Peyer's patch (tissue), 4 donors: ENCODE measurements around the gene UNC5B.

Experiments used
- CTCF ChIP-seq, 6 experiments: fragments of 450-650 bp in 4 of 6; fragments of 200-600 bp in 2 of 6; sonication (generic) in 1 of 6; IDR thresholded peaks; one replicate each; pipeline ENCODE4 v1.5.1; 2017 to 2019; ENCODE audit warnings: antibody characterized with exemption in 6 of 6, mild to moderate bottlenecking in 3 of 6, moderate library complexity in 1 of 6
- POLR2A ChIP-seq, 2 donors: fragments of 450-650 bp; IDR thresholded peaks; one replicate each; pipeline ENCODE4 v1.5.1; 2017; ENCODE audit warnings: antibody characterized with exemption in 2 of 2, mild to moderate bottlenecking in 2 of 2, moderate library complexity in 2 of 2

GRCh38 chr10:71260622-71261325 lies 48.4 kb downstream of the UNC5B start:
- TF ChIP-seq CTCF (IDR thresholded peaks at IDR 0.05) (no peak), POLR2A (IDR thresholded peaks at IDR 0.05) (no peak)
